ENCODE results near the gene RFX8. TPM values are rescaled to one million over a fixed set of nuclear protein-coding genes. Genes with fewer than 3 reads are reported as not detected.

RFX8 gene
- total and polyA plus RNA-seq, 2 of the 8 experiments (the other 6 are each of a cell fraction or from before 2014, with no cell fraction given) = 0.60 to 0.97 TPM

- no peak for TF ChIP-seq CHD7 (IDR thresholded peaks at IDR 0.05; ENCODE audit: insufficient replicate concordance, low read length)
- TF ChIP-seq ATF2 (IDR thresholded peaks at IDR 0.05; ENCODE audit: low read length) = no peak
- no peak for TF ChIP-seq TEAD4 (IDR thresholded peaks at IDR 0.05; ENCODE audit: low read depth, low read length)
- no peak for TF ChIP-seq MAFK (IDR thresholded peaks at IDR 0.05; ENCODE audit: low read depth, low read length)
- no peak for TF ChIP-seq TBP (IDR thresholded peaks at IDR 0.05; ENCODE audit: low read depth, low read length)
- TF ChIP-seq TCF12 (IDR thresholded peaks at IDR 0.05; ENCODE audit: low read depth, low read length) = no peak
- no peak for TF ChIP-seq POLR2AphosphoS5 (IDR thresholded peaks at IDR 0.05; ENCODE audit: low read depth, low read length)
- TF ChIP-seq RXRA (IDR thresholded peaks at IDR 0.05; ENCODE audit: insufficient read depth, low read depth, low read length) = no peak
These were observed 73.6 kb downstream of the RFX8 start (continued) for GRCh38 chr2:101401326-101401665.

Measured in H1 (cell line).